ENCODE results near the gene MORF4L1. TPM values are rescaled to one million over a fixed set of nuclear protein-coding genes. Genes with fewer than 3 reads are reported as not detected.
"Not testable (repeated sequence)": the region's sequence is repeated elsewhere in the genome, so short reads cannot be mapped to it uniquely, and the experiment has no call there.

Gene MORF4L1
- total RNA-seq, 1 donor from 2014 or later, result 930 TPM

DNA sequence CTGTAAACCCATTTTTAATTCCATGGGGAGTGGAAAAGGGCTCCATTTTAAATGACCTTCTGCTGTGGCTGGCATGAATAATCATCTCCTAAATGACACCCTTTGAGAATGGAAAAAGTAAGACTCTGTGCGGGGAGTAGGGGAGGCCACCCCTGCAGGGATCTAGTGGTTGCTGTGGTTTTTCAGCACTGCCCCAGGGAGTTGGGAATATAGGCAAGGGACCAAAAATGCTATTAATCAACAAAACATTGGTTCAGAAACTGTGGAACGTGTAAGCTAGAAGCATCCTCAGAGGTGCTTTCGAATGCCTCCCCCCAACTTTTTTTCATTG lies 31.3 kb upstream of the MORF4L1 start:
- Histone ChIP-seq H3K4me3 (no peak overlapping the region), H3K4me1 (no peaks in the 10 kb centered on the region), H3K79me2 (ENCODE audit: low read depth) (no peaks in the 10 kb centered on the region), H3K27me3 (no peaks in the 10 kb centered on the region), H3K9ac (no peak overlapping the region), H3K4me2 (no peak overlapping the region), H3K36me3 (no peaks in the 10 kb centered on the region), H3K9me3 (ENCODE audit: low read depth) (no peaks in the 10 kb centered on the region), H3F3A (ENCODE audit: low read depth) (no peaks in the 10 kb centered on the region), H4K20me1 (ENCODE audit: low read depth) (no peaks in the 10 kb centered on the region), H2AFZ (replicated peaks) (no peak overlapping the region), H3K27ac (no peak overlapping the region)
- H3K36me3 Mint-ChIP-seq, result no peaks in the 10 kb centered on the region
- H3K4me1 Mint-ChIP-seq, result peaks cover 34% of the 10 kb centered on the region
- TF ChIP-seq, protein P1, sequence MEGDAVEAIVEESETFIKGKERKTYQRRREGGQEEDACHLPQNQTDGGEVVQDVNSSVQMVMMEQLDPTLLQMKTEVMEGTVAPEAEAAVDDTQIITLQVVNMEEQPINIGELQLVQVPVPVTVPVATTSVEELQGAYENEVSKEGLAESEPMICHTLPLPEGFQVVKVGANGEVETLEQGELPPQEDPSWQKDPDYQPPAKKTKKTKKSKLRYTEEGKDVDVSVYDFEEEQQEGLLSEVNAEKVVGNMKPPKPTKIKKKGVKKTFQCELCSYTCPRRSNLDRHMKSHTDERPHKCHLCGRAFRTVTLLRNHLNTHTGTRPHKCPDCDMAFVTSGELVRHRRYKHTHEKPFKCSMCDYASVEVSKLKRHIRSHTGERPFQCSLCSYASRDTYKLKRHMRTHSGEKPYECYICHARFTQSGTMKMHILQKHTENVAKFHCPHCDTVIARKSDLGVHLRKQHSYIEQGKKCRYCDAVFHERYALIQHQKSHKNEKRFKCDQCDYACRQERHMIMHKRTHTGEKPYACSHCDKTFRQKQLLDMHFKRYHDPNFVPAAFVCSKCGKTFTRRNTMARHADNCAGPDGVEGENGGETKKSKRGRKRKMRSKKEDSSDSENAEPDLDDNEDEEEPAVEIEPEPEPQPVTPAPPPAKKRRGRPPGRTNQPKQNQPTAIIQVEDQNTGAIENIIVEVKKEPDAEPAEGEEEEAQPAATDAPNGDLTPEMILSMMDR (IDR thresholded peaks at IDR 0.05), result no peak
- TF ChIP-seq EZH2 (IDR thresholded peaks at IDR 0.05) (no peak), EZH2phosphoT487 (IDR thresholded peaks at IDR 0.05) (no peak)
- H3K9me3 Mint-ChIP-seq, result peaks cover 4% of the 10 kb centered on the region
- H3K27ac Mint-ChIP-seq, result peak overlapping the region; percentile 78
- no peaks in the 10 kb centered on the region for H3K27me3 Mint-ChIP-seq (ENCODE audit: insufficient read depth, low read depth)
- no peak for DNase-seq (ENCODE audit: low spot score)
- no peak overlapping the region for H3K4me3 Mint-ChIP-seq

DNA sequence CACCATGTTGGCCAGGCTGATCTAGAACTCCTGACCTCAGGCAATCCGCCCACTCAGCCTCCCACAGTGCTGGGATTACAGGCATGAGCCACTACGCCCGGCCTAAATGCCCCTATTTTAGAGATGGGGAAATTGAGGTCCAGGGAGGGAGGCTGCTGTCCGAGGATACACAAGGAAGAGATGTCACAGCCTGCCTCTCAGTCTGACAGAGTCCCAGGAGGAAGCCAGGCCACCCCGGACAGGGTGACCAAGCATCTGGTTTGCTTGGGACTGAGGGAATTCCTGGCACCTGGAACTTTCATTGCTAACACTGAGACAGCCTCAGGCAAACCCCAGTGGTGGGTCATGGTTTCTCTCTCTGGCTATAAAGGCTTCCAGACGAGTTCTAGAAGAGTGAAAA lies 30.8 kb upstream of the MORF4L1 start:
- H2AFZ ChIP-seq (replicated peaks), result no peak overlapping the region
- TF ChIP-seq EZH2phosphoT487 (IDR thresholded peaks at IDR 0.05), result no peak
- TF ChIP-seq EZH2 (IDR thresholded peaks at IDR 0.05), result no peak
- TF ChIP-seq, protein P1 (IDR thresholded peaks at IDR 0.05), result no peak
- H3K36me3 ChIP-seq, result no peaks in the 10 kb centered on the region
- H3K79me2 ChIP-seq (ENCODE audit: low read depth), result no peaks in the 10 kb centered on the region
- no peaks in the 10 kb centered on the region for H3K4me1 ChIP-seq
- H3K4me2 ChIP-seq, result no peak overlapping the region
- H3K4me3 Mint-ChIP-seq, result no peak overlapping the region
- H3K9ac ChIP-seq, result no peak overlapping the region
- no peak overlapping the region for H3K27ac Mint-ChIP-seq
- H3K27me3 ChIP-seq, result no peaks in the 10 kb centered on the region
- H3K4me1 Mint-ChIP-seq, result peaks cover 34% of the 10 kb centered on the region
- no peaks in the 10 kb centered on the region for H4K20me1 ChIP-seq (ENCODE audit: low read depth)
- H3K9me3 Mint-ChIP-seq, result peaks cover 4% of the 10 kb centered on the region
- no peak overlapping the region for H3K4me3 ChIP-seq
- H3F3A ChIP-seq (ENCODE audit: low read depth), result no peaks in the 10 kb centered on the region
- H3K36me3 Mint-ChIP-seq, result no peaks in the 10 kb centered on the region
- no peak for DNase-seq (ENCODE audit: low spot score)
- H3K27me3 Mint-ChIP-seq (ENCODE audit: insufficient read depth, low read depth), result no peaks in the 10 kb centered on the region
- no peaks in the 10 kb centered on the region for H3K9me3 ChIP-seq (ENCODE audit: low read depth)
- H3K27ac ChIP-seq, result no peak overlapping the region

DNA sequence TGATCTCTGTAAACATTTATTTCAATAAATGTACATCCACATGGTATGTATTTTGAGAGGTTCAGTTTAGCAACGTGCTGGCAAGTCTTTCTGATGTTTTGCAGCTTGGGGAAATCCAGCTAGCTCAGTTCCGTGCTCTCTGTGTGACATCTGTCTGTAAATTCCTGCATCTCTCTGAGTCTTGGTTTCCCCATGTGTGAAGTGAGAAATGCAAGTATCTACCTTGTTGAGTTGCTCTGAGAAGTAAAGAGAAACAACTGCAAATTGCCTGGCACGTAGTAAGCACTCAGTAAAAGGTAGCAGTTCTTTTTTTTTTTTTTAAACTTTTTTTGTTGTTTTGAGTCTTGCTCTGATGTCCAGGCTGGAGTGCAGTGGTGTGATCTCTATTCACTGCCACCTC lies 30.2 kb upstream of the MORF4L1 start:
- Histone ChIP-seq H3K27ac (no peak overlapping the region), H3K4me1 (no peaks in the 10 kb centered on the region), H4K20me1 (ENCODE audit: low read depth) (no peaks in the 10 kb centered on the region), H3K36me3 (no peaks in the 10 kb centered on the region), H3K4me2 (no peak overlapping the region), H3F3A (ENCODE audit: low read depth) (no peaks in the 10 kb centered on the region), H3K27me3 (no peaks in the 10 kb centered on the region), H3K9me3 (ENCODE audit: low read depth) (no peaks in the 10 kb centered on the region), H3K9ac (no peak overlapping the region), H3K79me2 (ENCODE audit: low read depth) (no peaks in the 10 kb centered on the region), H2AFZ (replicated peaks) (no peak overlapping the region), H3K4me3 (no peak overlapping the region)
- no peaks in the 10 kb centered on the region for H3K36me3 Mint-ChIP-seq
- no peak for TF ChIP-seq EZH2 (IDR thresholded peaks at IDR 0.05)
- no peak for TF ChIP-seq EZH2phosphoT487 (IDR thresholded peaks at IDR 0.05)
- peaks cover 7% of the 10 kb centered on the region for H3K9me3 Mint-ChIP-seq
- peaks cover 37% of the 10 kb centered on the region for H3K4me1 Mint-ChIP-seq
- no peak for DNase-seq (ENCODE audit: low spot score)
- H3K4me3 Mint-ChIP-seq, result no peak overlapping the region
- no peaks in the 10 kb centered on the region for H3K27me3 Mint-ChIP-seq (ENCODE audit: insufficient read depth, low read depth)
- peak overlapping the region; percentile 82 for H3K27ac Mint-ChIP-seq

DNA sequence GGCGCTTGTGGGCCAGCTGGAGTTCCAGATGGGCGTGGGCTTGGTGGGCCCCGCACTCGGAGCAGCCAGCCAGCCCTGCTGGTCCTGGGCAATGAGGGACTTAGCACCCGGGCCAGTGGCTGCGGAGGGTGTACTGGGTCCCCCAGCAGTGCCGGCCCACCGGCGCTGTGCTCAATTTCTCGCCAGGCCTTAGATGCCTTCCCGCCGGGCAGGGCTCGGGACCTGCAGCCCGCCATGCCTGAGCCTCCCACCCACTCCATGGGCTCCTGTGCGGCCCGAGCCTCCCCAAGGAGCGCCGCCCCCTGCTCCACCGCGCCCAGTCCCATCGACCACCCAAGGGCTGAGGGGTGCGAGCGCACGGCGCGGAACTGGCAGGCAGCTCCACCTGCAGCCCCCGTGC lies 25.8 kb upstream of the MORF4L1 start:
- not testable (repeated sequence) for H3K9ac ChIP-seq; H3K27ac ChIP-seq; H3K4me2 ChIP-seq; H2AFZ ChIP-seq (replicated peaks); H4K20me1 ChIP-seq (ENCODE audit: low read depth); H3K36me3 Mint-ChIP-seq; H3K36me3 ChIP-seq; DNase-seq (ENCODE audit: low spot score); H3K27me3 ChIP-seq; H3K79me2 ChIP-seq (ENCODE audit: low read depth); H3K27me3 Mint-ChIP-seq (ENCODE audit: insufficient read depth, low read depth); H3K9me3 Mint-ChIP-seq; H3K27ac Mint-ChIP-seq; H3K4me3 Mint-ChIP-seq; H3K4me3 ChIP-seq; H3K9me3 ChIP-seq (ENCODE audit: low read depth)
- H3K4me1 ChIP-seq, result peaks cover 12% of the 10 kb centered on the region
- H3K4me1 Mint-ChIP-seq, result peaks cover 30% of the 10 kb centered on the region
- peaks cover 14% of the 10 kb centered on the region for H3F3A ChIP-seq (ENCODE audit: low read depth)

DNA sequence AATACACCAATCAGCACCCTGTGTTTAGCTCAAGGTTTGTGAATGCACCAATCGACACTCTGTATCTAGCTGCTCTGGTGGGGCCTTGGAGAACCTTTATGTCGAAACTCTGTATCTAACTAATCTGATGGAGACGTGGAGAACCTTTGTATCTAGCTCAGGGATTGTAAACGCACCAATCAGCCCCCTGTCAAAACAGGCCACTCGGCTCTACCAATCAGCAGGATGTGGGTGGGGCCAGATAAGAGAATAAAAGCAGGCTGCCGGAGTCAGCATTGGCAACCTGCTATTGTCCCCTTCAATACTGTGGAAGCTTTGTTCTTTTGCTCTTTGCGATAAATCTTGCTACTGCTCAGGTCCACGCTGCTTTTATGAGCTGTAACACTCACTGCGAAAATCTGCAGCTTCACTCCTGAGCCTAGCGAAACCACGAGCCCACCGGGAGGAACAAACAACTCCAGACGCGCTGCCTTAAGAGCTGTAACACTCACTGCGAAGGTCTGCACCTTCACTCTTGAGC lies 25.2 kb upstream of the MORF4L1 start:
- H3K4me2 ChIP-seq; H3K4me3 ChIP-seq; DNase-seq (ENCODE audit: low spot score); H3K9me3 Mint-ChIP-seq; H3K36me3 ChIP-seq; H3K27me3 ChIP-seq; H3K36me3 Mint-ChIP-seq; H4K20me1 ChIP-seq (ENCODE audit: low read depth); H3K9ac ChIP-seq; H3K9me3 ChIP-seq (ENCODE audit: low read depth); H3K79me2 ChIP-seq (ENCODE audit: low read depth); H2AFZ ChIP-seq (replicated peaks); H3K27me3 Mint-ChIP-seq (ENCODE audit: insufficient read depth, low read depth); H3K4me3 Mint-ChIP-seq; H3K27ac ChIP-seq: not testable (repeated sequence)
- Mint-ChIP-seq H3K4me1 (peaks cover 26% of the 10 kb centered on the region), H3K27ac (peak overlapping the region; percentile 97)
- H3K4me1 ChIP-seq, result peaks cover 12% of the 10 kb centered on the region
- H3F3A ChIP-seq (ENCODE audit: low read depth), result peaks cover 14% of the 10 kb centered on the region
